Measurements from ENCODE around the gene HOXB7.
A peak's percentile ranks its signal among the peaks of the same experiment; 100 is the strongest.

Gene HOXB7

DNA sequence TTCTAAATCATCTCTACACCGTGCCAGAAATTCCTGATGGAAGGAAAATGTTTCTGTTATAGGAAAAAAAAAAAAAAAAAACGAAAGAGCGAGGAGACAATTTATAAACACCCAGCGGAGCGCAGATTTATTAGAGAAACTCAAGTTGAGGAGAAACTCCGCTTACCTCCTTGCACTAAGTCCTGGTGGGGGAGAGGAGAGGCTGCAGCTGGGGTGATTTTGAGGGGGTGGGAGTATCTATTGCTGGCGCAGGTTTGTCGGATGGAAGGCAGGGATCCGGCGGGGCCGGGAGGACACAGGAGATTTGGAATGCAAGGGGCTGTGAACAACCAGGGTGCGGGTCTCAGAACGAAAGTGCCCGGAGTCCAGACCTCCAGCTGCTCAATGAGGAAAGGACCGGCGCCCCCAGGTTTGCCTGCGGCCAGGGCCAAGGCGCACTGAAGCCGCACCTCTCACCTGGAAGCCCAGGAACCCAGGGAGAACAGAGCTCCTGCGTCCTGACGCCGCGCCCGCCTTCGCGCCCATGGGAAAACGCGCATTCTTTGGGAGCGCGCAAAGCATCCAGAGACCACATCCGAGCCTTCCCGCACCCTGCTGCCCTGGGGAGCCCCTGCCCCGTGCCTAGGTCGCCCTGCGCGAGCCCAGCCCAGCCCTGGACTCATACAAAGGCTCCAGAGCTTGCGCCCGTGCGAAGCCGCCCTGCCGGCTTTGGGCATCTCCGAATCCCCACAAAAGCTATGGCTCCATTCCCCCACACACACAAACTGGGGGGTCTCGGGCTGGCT is 6.8 kb upstream of the HOXB7 start:
- Histone ChIP-seq H3K27me3 (ENCODE audit: low read depth, low read length) (peaks cover 47% of the 10 kb centered on the region), H3K4me2 (ENCODE audit: low read length) (peak overlapping the region; percentile 70), H3K9ac (ENCODE audit: low read length) (no peak overlapping the region), H3K79me2 (ENCODE audit: low read length) (no peaks in the 10 kb centered on the region), H4K20me1 (ENCODE audit: insufficient read depth, low read length) (no peaks in the 10 kb centered on the region), H3K36me3 (replicated peaks; ENCODE audit: low read depth, low read length) (no peaks in the 10 kb centered on the region), H3K27ac (ENCODE audit: low read length) (no peak overlapping the region), H3K4me3 (ENCODE audit: low read length) (no peak overlapping the region), H3K9me3 (ENCODE audit: insufficient read depth, low read length) (no peaks in the 10 kb centered on the region), H2AFZ (ENCODE audit: low read depth, low read length) (no peak overlapping the region), H3K4me1 (ENCODE audit: low read length) (peaks cover 7% of the 10 kb centered on the region)
- TF ChIP-seq, protein P1, sequence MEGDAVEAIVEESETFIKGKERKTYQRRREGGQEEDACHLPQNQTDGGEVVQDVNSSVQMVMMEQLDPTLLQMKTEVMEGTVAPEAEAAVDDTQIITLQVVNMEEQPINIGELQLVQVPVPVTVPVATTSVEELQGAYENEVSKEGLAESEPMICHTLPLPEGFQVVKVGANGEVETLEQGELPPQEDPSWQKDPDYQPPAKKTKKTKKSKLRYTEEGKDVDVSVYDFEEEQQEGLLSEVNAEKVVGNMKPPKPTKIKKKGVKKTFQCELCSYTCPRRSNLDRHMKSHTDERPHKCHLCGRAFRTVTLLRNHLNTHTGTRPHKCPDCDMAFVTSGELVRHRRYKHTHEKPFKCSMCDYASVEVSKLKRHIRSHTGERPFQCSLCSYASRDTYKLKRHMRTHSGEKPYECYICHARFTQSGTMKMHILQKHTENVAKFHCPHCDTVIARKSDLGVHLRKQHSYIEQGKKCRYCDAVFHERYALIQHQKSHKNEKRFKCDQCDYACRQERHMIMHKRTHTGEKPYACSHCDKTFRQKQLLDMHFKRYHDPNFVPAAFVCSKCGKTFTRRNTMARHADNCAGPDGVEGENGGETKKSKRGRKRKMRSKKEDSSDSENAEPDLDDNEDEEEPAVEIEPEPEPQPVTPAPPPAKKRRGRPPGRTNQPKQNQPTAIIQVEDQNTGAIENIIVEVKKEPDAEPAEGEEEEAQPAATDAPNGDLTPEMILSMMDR (IDR thresholded peaks at IDR 0.05; ENCODE audit: low read depth, low read length), result no peak
- TF ChIP-seq EZH2phosphoT487 (IDR thresholded peaks at IDR 0.05; ENCODE audit: low read depth), result no peak

DNA sequence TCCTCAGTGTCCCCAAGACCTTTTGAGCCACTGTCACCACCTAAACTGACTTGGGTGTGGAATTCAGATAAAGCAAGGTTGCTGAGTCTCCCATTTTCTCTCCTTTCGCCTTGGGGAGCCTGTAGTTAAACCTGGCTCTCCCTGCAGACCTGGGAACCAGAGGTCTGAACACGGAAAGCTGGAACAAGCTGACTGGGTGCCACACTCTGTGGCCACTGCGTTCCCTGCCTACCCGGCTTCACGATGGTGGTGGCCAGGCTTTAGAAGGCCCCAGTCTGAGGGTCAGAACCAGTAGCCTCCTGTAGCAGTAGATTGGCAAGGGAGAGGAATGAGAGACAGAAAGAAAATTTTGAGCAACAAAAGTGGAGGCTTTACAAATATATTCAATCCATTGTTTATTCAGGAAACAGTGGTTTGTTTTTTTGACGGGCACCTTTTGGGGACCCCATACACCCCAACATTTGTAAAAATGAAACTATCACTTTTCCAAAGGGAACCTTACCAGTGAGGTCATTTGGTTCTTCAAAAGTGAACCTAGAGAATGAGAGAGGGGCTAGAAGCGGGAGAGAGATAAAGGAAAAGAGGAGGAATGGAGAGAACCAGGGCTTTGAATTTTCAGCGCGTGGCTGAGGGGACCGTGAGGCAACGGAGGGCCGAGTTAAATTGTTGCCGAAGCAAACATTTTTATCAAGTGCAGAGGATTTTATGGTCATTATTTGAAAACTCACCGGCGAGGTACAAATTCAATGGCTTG is 6.1 kb upstream of the HOXB7 start:
- Histone ChIP-seq H3K9me3 (ENCODE audit: insufficient read depth, low read length) (no peaks in the 10 kb centered on the region), H3K27ac (ENCODE audit: low read length) (no peak overlapping the region), H3K4me2 (ENCODE audit: low read length) (no peak overlapping the region), H3K4me1 (ENCODE audit: low read length) (peaks cover 7% of the 10 kb centered on the region), H4K20me1 (ENCODE audit: insufficient read depth, low read length) (no peaks in the 10 kb centered on the region), H3K9ac (ENCODE audit: low read length) (no peak overlapping the region), H3K36me3 (replicated peaks; ENCODE audit: low read depth, low read length) (no peaks in the 10 kb centered on the region), H2AFZ (ENCODE audit: low read depth, low read length) (no peak overlapping the region), H3K27me3 (ENCODE audit: low read depth, low read length) (peaks cover 42% of the 10 kb centered on the region), H3K4me3 (ENCODE audit: low read length) (no peak overlapping the region), H3K79me2 (ENCODE audit: low read length) (no peaks in the 10 kb centered on the region)
- TF ChIP-seq EZH2phosphoT487 (IDR thresholded peaks at IDR 0.05; ENCODE audit: low read depth), result no peak; the same call in 1 of the 2 replicates
- TF ChIP-seq, protein P1 (IDR thresholded peaks at IDR 0.05; ENCODE audit: low read depth, low read length), result no peak

- no peaks in the 10 kb centered on the region for H3K36me3 ChIP-seq (replicated peaks; ENCODE audit: low read depth, low read length)
- peaks cover 7% of the 10 kb centered on the region for H3K4me1 ChIP-seq (ENCODE audit: low read length)
- no peak overlapping the region for H3K4me3 ChIP-seq (ENCODE audit: low read length)
- H3K9ac ChIP-seq (ENCODE audit: low read length), result no peak overlapping the region
- H3K79me2 ChIP-seq (ENCODE audit: low read length), result no peaks in the 10 kb centered on the region
- no peak overlapping the region for H3K27ac ChIP-seq (ENCODE audit: low read length)
- H4K20me1 ChIP-seq (ENCODE audit: insufficient read depth, low read length), result no peaks in the 10 kb centered on the region
- no peak for TF ChIP-seq EZH2phosphoT487 (IDR thresholded peaks at IDR 0.05; ENCODE audit: low read depth)
- TF ChIP-seq, protein P1 (IDR thresholded peaks at IDR 0.05; ENCODE audit: low read depth, low read length), result no peak
- no peak overlapping the region for H3K4me2 ChIP-seq (ENCODE audit: low read length)
- H3K9me3 ChIP-seq (ENCODE audit: insufficient read depth, low read length), result no peaks in the 10 kb centered on the region
- no peak overlapping the region for H2AFZ ChIP-seq (ENCODE audit: low read depth, low read length)
- peaks cover 42% of the 10 kb centered on the region for H3K27me3 ChIP-seq (ENCODE audit: low read depth, low read length)
These were observed 5.3 kb upstream of the HOXB7 start for GRCh38 chr17:48615963-48616716.

All from OCI-LY3 (cell line).